Stimulated activated CD8-positive, alpha-beta memory T cell treated with anti-CD3 and anti-CD28 coated beads, Interleukin-4, amount 100 ng/mL, for 48 hours (primary cell): ENCODE data around the gene C3orf20.

Experiments used
- DNase-seq: peaks from one replicate; pipeline ENCODE4 v3.0.0-alpha.2; 2020

Gene C3orf20

GRCh38 chr3:14674841-14675240 lies at the start of gene C3orf20:
Gene C3orf20 (plus strand): TSS chr3:14675141. CDS start chr3:14682714, 7,573 bp downstream.
- no peak for DNase-seq

DNA sequence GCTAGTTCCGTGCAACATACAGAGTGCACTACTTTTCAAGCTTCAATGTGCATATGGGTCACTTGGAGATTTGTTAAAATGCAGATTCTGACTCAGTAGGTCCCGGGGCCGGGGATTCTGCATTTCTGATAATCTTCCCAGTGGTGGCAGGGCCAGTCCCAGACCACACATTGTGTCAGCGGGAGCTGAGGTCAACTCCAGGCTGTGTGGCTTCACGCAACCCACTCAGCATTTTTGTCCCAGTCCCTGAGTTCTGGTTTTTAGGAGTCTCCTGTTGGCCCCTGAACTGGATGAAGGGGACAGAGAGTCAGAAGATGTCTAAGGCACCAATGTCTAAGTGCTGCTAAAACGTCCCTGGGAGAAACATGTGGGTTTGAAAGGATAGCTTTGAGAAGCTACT lies 49.5 kb upstream of the C3orf20 start:
- DNase-seq: no peak

DNA sequence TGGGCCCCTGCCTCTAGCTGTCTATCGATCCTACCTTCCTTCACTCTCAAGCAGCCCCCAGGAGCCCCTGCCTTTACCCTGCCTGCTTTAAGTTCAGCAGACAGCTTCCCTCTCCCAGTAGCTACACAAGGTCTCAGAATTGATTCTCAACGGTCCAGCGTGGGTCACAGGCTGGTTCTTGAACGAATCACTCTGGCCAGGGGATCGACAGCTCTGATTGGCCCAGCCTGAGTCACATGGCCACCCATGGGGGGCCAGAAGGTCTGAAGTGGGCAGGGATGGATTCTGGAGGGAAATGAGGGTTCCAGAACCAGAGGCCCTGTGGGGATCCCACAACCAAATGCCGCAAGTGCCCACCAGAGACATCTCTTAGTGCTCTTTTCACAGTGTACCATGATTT lies 47.1 kb upstream of the C3orf20 start:
- DNase-seq: no peak

- no peak for DNase-seq
These were observed 46.5 kb upstream of the C3orf20 start for GRCh38 chr3:14628406-14628805.

DNA sequence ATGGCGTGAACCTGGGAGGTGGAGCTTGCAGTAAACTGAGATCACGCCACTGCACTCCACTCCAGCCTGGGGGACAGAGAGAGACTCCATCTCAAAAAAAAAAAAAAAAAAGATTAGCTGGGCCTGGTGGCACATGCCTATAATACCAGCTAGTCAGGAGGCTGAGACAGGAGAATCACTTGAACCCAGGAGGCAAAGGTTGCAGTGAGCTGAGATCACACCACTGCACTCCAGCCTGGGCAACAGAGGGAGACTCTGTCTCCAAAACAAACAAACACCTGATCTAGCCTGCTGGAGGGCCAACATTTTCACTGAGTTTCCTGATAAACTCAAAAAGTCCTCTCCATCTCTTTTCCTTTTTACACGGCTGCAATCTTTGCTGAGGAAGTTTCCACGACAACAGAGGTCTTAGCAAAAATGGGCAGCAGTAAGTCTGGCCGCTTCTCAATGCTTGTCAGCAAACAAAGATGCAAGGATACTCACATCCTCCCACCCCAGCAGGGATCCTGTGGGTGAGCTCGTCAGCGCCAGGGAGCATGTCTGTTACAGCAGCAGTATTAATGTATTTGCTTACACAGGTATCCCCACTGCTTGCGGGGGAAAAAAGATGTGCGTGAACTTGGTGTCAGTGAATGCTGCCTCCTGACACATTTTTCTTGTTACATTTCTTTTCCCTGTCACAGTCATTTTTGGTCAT lies 44.4 kb upstream of the C3orf20 start:
- no peak for DNase-seq

DNA sequence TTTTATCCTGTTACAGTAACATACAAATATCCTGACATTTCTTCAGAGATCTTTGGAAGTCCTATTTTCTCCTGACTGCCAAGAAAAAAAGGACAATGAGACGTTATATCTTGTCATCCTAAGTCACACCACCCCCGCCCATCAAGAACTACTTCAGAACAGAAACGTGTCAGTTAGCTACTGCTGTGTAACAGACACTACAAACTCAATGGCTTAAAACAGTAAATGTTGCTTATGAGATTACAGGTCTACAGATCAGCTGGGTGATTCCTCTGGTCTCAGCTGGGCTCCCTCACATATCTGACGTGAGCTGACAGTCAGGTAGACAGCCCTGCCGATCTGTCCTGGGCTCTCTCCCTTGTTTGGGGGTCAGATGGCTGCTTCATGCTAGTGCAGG lies 43.8 kb upstream of the C3orf20 start:
- DNase-seq: no peak

DNA sequence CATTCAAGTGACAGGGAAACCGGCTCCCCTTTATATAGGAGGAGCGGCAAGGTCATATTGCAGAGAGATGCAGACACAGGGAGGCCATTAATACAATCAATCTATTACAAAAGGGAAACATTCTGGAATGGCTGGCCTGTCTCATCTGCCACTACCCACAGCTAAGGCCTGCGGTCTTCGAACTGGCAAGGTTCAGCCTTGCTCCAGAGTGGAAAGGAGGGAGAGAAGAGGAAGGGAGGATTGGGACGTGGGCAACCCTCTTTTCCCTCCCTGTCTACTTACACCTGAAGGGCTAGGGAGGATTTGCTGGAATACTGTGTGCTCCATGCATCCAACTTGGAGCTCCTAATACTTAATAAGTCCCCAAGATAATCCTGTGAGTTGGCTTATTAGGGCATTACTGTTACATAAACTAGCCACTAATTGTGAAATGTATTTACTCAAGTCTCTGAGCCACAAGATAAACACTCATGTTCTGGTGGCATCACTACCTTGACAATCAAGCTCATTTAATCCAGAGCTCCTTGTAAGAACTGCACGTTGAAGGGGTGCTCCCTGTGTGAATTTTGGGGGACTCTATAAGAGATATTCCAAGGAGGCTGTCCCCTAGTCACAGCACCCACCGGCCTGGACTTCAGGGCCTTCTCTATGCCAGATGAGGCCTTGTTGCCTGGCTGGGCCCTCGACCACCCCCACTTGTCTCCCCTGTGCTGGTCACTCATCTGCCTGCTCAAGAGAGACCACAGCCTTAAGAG lies 43.1 kb upstream of the C3orf20 start:
- DNase-seq: no peak

DNA sequence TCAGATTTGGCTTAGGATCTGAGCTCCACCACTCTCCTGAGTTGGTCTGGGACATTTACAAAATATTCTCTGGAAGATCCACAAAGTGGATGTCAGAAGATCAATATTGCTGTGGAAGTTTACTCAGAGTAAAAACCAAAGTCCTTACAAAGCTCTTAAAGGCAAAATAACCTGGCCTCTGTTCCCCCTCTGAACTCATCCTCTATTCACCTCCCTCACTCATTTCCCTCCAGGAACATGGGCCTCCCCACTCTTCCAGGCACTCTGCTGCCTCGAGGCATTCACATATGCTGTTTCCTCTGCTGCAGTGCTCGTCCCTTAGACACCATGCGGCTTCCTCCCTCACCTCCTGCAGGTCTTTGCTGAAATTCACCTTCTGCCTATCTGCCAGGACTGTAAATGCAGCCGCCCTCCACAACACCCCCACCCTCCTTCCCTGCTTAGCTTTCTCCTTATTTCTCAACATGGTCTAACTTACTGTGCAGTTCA lies 42.5 kb upstream of the C3orf20 start:
- no peak for DNase-seq

GRCh38 chr3:14633417-14633816 lies 41.5 kb upstream of the C3orf20 start:
- DNase-seq: no peak

GRCh38 chr3:14633819-14634424 lies 41.0 kb upstream of the C3orf20 start:
- DNase-seq: peak; percentile 70

DNA sequence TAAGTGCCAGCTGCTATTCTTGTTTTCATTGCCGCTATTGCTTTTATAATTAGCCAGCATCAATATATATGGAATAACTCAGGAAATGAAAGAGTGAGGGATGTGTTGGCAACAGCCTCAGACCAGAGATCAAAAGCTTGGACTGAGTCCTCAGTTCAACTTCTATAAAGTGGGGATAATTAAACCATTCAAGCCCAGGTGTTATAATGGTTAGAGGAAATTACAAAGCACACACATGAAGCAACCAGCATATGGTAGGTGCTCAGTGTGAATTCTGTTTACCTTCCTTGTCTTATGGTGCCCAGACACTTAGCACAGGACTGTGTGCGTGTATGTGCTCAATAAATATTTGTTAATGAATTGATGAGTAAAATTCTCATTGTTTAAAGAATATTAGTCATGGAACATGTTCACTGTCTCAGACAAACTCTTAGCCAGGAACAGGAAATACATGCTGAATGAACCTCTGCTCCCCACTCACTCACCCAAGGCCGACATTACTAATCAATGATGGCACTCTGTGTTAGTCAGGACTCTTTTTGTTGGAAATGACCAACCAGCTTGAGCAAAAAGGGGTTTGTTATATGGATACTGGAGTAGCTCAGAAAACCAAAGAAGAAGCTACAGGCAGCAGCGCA lies 40.1 kb upstream of the C3orf20 start:
- no peak for DNase-seq

GRCh38 chr3:14636496-14637087 lies 38.3 kb upstream of the C3orf20 start:
- DNase-seq: no peak

GRCh38 chr3:14640157-14640562 lies 34.8 kb upstream of the C3orf20 start:
- no peak for DNase-seq

DNA sequence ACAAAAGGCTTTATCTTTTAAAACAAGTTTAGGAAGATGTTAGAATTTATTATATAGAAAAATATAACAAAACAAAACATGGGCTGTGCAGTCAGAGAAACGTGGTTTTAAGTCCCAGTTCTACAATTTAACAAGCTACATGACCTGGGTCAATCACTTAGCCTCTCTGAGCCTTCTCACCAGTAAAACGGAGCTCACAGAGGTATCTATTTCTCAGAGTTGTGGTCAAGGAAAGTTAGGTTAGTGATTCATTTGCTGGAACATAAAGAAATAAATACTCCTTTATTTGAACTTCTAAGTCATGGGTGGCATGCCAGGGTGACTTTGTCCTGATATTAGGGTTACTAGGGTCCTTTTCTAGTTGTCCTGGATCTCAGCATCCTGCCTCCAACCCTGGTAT lies 34.2 kb upstream of the C3orf20 start:
- DNase-seq: no peak

GRCh38 chr3:14641346-14641745 lies 33.6 kb upstream of the C3orf20 start:
- no peak for DNase-seq

DNA sequence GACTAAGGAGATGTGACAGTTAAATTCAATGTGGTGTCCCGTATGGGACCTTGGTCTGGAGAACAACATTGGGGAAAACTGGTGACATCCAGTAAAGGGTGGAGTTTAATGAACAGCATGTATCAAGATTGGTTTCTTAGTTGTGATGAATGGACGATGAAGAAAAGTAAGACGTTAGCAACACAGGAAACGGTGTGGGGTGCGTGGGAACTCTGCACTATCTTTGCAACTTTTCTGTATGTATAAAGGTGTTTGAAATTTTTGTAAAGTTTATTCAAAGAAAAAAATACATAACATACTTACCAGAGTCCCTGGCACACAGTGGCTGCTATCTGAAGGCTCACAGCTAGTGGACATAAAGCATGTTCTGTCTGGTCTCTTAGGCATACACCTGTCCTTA lies 29.5 kb upstream of the C3orf20 start:
- DNase-seq: no peak

DNA sequence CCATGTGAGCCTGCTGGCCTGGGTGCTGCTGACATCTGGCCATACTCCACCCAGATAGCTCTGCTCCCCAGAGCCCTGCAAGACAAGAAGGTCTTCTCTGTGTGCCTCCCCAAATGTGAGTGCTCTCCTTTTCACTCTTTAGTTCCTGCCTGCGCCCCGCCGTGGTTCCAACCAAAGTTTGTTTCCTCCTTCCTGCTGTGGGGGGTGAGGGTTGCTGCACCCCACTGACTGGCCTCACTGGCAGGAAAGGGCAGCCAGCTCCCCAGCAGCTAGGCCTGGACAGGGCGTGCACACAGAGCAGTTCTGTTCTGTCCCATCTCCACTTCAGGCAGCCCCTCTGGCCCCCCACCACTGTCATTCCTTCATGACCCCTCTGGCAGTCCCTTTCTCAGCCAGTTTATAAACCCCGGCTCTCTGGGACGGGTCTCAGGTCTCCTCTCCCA lies 28.8 kb upstream of the C3orf20 start:
- DNase-seq: no peak

- no peak for DNase-seq
These were observed 28.1 kb upstream of the C3orf20 start for GRCh38 chr3:14646589-14647413.

GRCh38 chr3:14647976-14648955 lies 26.7 kb upstream of the C3orf20 start:
- DNase-seq: no peak

- no peak for DNase-seq
These were observed 25.5 kb upstream of the C3orf20 start for GRCh38 chr3:14649466-14649865.

DNA sequence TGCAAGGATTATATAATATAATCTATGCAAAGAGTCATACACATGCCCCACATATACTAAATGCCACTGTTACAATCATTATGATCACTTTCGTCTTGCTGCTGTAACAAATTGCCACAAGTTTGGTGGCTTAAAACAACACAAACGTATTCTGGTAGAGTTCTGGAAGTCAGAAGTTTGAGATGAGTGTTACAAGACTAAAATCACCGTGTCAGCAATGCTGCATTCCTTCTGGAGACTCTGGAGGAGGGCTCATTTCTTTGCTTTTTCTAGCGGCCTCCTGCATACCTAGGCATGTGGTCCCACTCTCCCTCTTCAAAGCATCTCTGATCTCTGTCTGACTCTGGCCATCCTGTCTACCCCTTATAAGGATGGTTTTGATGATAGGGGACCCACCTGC lies 24.7 kb upstream of the C3orf20 start:
- no peak for DNase-seq
